Central memory CD8-positive, alpha-beta T cell (primary cell): Measurements from ENCODE around the gene SSC4D.
"Not testable (repeated sequence)": the region's sequence is repeated elsewhere in the genome, so short reads cannot be mapped to it uniquely, and the experiment has no call there.

ENCODE experiments used
- ATAC-seq: fragments of 150-1000 bp; cut with Tn5 transposase; replicated peaks from 2 replicates; pipeline ENCODE4 v1.10.0; 2022; ENCODE audit warnings: mild to moderate bottlenecking, moderate FRiP score, moderate number of reproducible peaks; ENCODE audit not compliant: poor library complexity, severe bottlenecking; ENCODE audit errors: extremely low read depth
- DNase-seq, 2 donors: peaks; one replicate each; pipeline ENCODE4 v3.0.0; 2021; ENCODE audit warnings: low spot score in 2 of 2
- H3K27ac Mint-ChIP-seq: one replicate; pipeline ENCODE4 v1.8.0; 2022; ENCODE audit warnings: low read depth, mild to moderate bottlenecking, moderate library complexity, mixed read lengths
- H3K27me3 Mint-ChIP-seq: one replicate; pipeline ENCODE4 v1.8.0; 2022; ENCODE audit warnings: mixed read lengths
- H3K36me3 Mint-ChIP-seq: one replicate; pipeline ENCODE4 v1.8.0; 2022; ENCODE audit warnings: mild to moderate bottlenecking, moderate library complexity, mixed read lengths; ENCODE audit not compliant: insufficient read depth
- H3K4me1 Mint-ChIP-seq: one replicate; pipeline ENCODE4 v1.8.0; 2022; ENCODE audit warnings: mixed read lengths
- H3K4me3 Mint-ChIP-seq: one replicate; pipeline ENCODE4 v1.8.0; 2022; ENCODE audit warnings: mild to moderate bottlenecking, moderate library complexity, mixed read lengths
- H3K9me3 Mint-ChIP-seq: one replicate; pipeline ENCODE4 v1.8.0; 2022; ENCODE audit warnings: mixed read lengths

Gene SSC4D

GRCh38 chr7:76428868-76429805 is 19.6 kb upstream of the SSC4D start:
- no peak for DNase-seq
- Mint-ChIP-seq H3K4me3 (no peak overlapping the region), H3K36me3 (peaks cover 2% of the 10 kb centered on the region), H3K9me3 (no peaks in the 10 kb centered on the region), H3K27ac (no peak overlapping the region), H3K4me1 (peaks cover 11% of the 10 kb centered on the region), H3K27me3 (no peaks in the 10 kb centered on the region)
- ATAC-seq, result no peak

GRCh38 chr7:76428149-76428823 is 18.8 kb upstream of the SSC4D start:
- H3K27ac Mint-ChIP-seq, result no peak overlapping the region
- ATAC-seq (no peak), DNase-seq (no peak)
- H3K27me3 Mint-ChIP-seq, result peaks cover 5% of the 10 kb centered on the region
- H3K36me3 Mint-ChIP-seq, result peaks cover 4% of the 10 kb centered on the region
- no peak overlapping the region for H3K4me3 Mint-ChIP-seq
- H3K4me1 Mint-ChIP-seq, result peaks cover 14% of the 10 kb centered on the region
- no peaks in the 10 kb centered on the region for H3K9me3 Mint-ChIP-seq

GRCh38 chr7:76427635-76428034 is 18.1 kb upstream of the SSC4D start:
- Mint-ChIP-seq H3K27me3 (peaks cover 12% of the 10 kb centered on the region), H3K4me1 (peaks cover 19% of the 10 kb centered on the region), H3K4me3 (no peak overlapping the region), H3K27ac (no peak overlapping the region), H3K9me3 (no peaks in the 10 kb centered on the region), H3K36me3 (peaks cover 4% of the 10 kb centered on the region)
- ATAC-seq (no peak), DNase-seq (no peak)

GRCh38 chr7:76426246-76426645 is 16.7 kb upstream of the SSC4D start:
- no peak for DNase-seq
- H3K27ac Mint-ChIP-seq, result no peak overlapping the region
- peaks cover 14% of the 10 kb centered on the region for H3K27me3 Mint-ChIP-seq
- H3K9me3 Mint-ChIP-seq, result no peaks in the 10 kb centered on the region
- H3K36me3 Mint-ChIP-seq, result peaks cover 6% of the 10 kb centered on the region
- no peak for ATAC-seq
- H3K4me3 Mint-ChIP-seq, result no peak overlapping the region
- H3K4me1 Mint-ChIP-seq, result peaks cover 19% of the 10 kb centered on the region

GRCh38 chr7:76425558-76425957 is 16.1 kb upstream of the SSC4D start:
- not testable (repeated sequence) for H3K27ac Mint-ChIP-seq, H3K9me3 Mint-ChIP-seq, ATAC-seq, DNase-seq, H3K4me3 Mint-ChIP-seq, H3K36me3 Mint-ChIP-seq
- Mint-ChIP-seq H3K4me1 (peaks cover 19% of the 10 kb centered on the region), H3K27me3 (peaks cover 14% of the 10 kb centered on the region)

- DNase-seq, result no peak
Measured at GRCh38 chr7:76425156-76425555, 15.7 kb upstream of the SSC4D start.

GRCh38 chr7:76424413-76425111 is 15.1 kb upstream of the SSC4D start, which contains the start of gene ZP3:
Gene ZP3, plus strand, starts transcription at chr7:76424950. Its CDS starts 15 bp downstream, at chr7:76424965.
- Mint-ChIP-seq H3K4me1 (peaks cover 19% of the 10 kb centered on the region), H3K27me3 (peaks cover 14% of the 10 kb centered on the region), H3K4me3 (no peak within 1 kb of the TSS), H3K9me3 (no peaks in the 10 kb centered on the region), H3K27ac (peak within 1 kb of the TSS; percentile 38), H3K36me3 (peaks cover 3% of the 10 kb centered on the region)
- DNase-seq (no peak), ATAC-seq (peak; percentile 46)

More at GRCh38 chr7:76425156-76425555, 15.7 kb upstream of the SSC4D start:
- H3K4me1 Mint-ChIP-seq, result peaks cover 19% of the 10 kb centered on the region
- ATAC-seq, result no peak
- H3K4me3 Mint-ChIP-seq, result no peak overlapping the region
- peaks cover 3% of the 10 kb centered on the region for H3K36me3 Mint-ChIP-seq
- H3K27me3 Mint-ChIP-seq, result peaks cover 14% of the 10 kb centered on the region
- no peaks in the 10 kb centered on the region for H3K9me3 Mint-ChIP-seq
- peak overlapping the region; percentile 38 for H3K27ac Mint-ChIP-seq

- Mint-ChIP-seq H3K27ac (no peak overlapping the region), H3K4me1 (peaks cover 19% of the 10 kb centered on the region), H3K36me3 (peaks cover 3% of the 10 kb centered on the region), H3K4me3 (no peak overlapping the region), H3K9me3 (no peaks in the 10 kb centered on the region), H3K27me3 (peaks cover 14% of the 10 kb centered on the region)
- no peak for DNase-seq
- no peak for ATAC-seq
Measured at GRCh38 chr7:76423666-76424412, 14.3 kb upstream of the SSC4D start.

GRCh38 chr7:76421097-76421496 is 11.6 kb upstream of the SSC4D start:
- H3K27me3 Mint-ChIP-seq, result peaks cover 14% of the 10 kb centered on the region
- not testable (repeated sequence) for H3K4me3 Mint-ChIP-seq, H3K36me3 Mint-ChIP-seq, H3K27ac Mint-ChIP-seq, ATAC-seq, DNase-seq, H3K9me3 Mint-ChIP-seq
- peaks cover 19% of the 10 kb centered on the region for H3K4me1 Mint-ChIP-seq

- not testable (repeated sequence) for H3K27me3 Mint-ChIP-seq, H3K4me1 Mint-ChIP-seq, H3K9me3 Mint-ChIP-seq, H3K4me3 Mint-ChIP-seq, ATAC-seq, DNase-seq, H3K27ac Mint-ChIP-seq, H3K36me3 Mint-ChIP-seq
Measured at GRCh38 chr7:76417654-76418310, 8.3 kb upstream of the SSC4D start.

GRCh38 chr7:76412249-76412648 is 2.8 kb upstream of the SSC4D start:
- ATAC-seq (no peak), DNase-seq (no peak)
- Mint-ChIP-seq H3K27ac (no peak overlapping the region), H3K36me3 (peaks cover 2% of the 10 kb centered on the region), H3K4me1 (no peaks in the 10 kb centered on the region), H3K4me3 (no peak overlapping the region), H3K27me3 (no peaks in the 10 kb centered on the region), H3K9me3 (no peaks in the 10 kb centered on the region)
